Measurements from ENCODE around the gene ATXN7L1. TPM values are rescaled to one million over a fixed set of nuclear protein-coding genes. Genes with fewer than 3 reads are reported as not detected.

The ATXN7L1 gene
- total RNA-seq, 1 experiment from 2014 or later: 24.3 TPM

GRCh38 chr7:105838627-105839231, 37.7 kb downstream of the ATXN7L1 start:
- no peak overlapping the region for H3K4ac ChIP-seq (ENCODE audit: low read depth, low read length)
- H3K4me1 ChIP-seq (ENCODE audit: insufficient read depth, low read length): peaks cover 28% of the 10 kb centered on the region
- H3K14ac ChIP-seq (ENCODE audit: insufficient read depth, low read length): no peak overlapping the region
- Mint-ChIP-seq H3K36me3 (ENCODE audit: insufficient read depth in 1 of 3, low read depth in 3 of 3) (peaks cover 0 to 3% (median 2%) of the 10 kb centered on the region in 3 experiments; a peak in 2 of 7 replicates), H3K27me3 (ENCODE audit: low read depth) (peaks cover 43% of the 10 kb centered on the region), H3K4me1 (peaks cover 48 to 63% of the 10 kb centered on the region in 2 experiments), H3K4me3 (peak overlapping the region; percentile 44 to 72), H3K9me3 (no peaks in the 10 kb centered on the region), H3K27ac (peak overlapping the region in 2 of 3 experiments; percentile 62 to 74; a peak in 4 of 7 replicates)
- H3K79me1 ChIP-seq (ENCODE audit: insufficient read depth, low read depth, low read length, poor library complexity, severe bottlenecking): no peaks in the 10 kb centered on the region
- DNase-seq: no peak
- no peak overlapping the region for H2BK15ac ChIP-seq (ENCODE audit: low read depth, low read length)
- H3K23ac ChIP-seq (ENCODE audit: insufficient read length, low read depth, low read length): no peak overlapping the region
- no peak overlapping the region for H2BK5ac ChIP-seq (ENCODE audit: insufficient read length, low read length)
- H4K20me1 ChIP-seq (ENCODE audit: control insufficient read depth, insufficient read depth, insufficient read length): no peaks in the 10 kb centered on the region
- peak overlapping the region; percentile 65 for H3K4me2 ChIP-seq (ENCODE audit: insufficient read depth, insufficient read length, low read length)
- WGBS (ENCODE audit: extremely low coverage, insufficient read length, low lambda C conversion rate): no CpG with 5 or more reads among the region's 10 CpGs
- H3T11ph ChIP-seq (ENCODE audit: low read length): no peak overlapping the region
- no peak overlapping the region for H3K27ac ChIP-seq (ENCODE audit: insufficient read length, low read depth, low read length)
- H4K8ac ChIP-seq (replicated peaks; ENCODE audit: insufficient read length, low read depth, low read length): no peak overlapping the region
- no peaks in the 10 kb centered on the region for H3K9me3 ChIP-seq (ENCODE audit: control insufficient read depth, low read depth, low read length)
- H4K91ac ChIP-seq (ENCODE audit: insufficient read length, low read depth, low read length): no peak overlapping the region
- no peak overlapping the region for H2BK20ac ChIP-seq (ENCODE audit: low read depth, low read length, poor library complexity, severe bottlenecking)
- H3K79me2 ChIP-seq (ENCODE audit: insufficient read depth, low read length): peaks cover 5% of the 10 kb centered on the region
- H3K56ac ChIP-seq (ENCODE audit: insufficient read length, low read depth, low read length): no peak overlapping the region
- no peak overlapping the region for H3K18ac ChIP-seq (ENCODE audit: insufficient read length, low read depth, low read length)
- no peak overlapping the region for H2AK5ac ChIP-seq (ENCODE audit: insufficient read length, low read length)
- no peak overlapping the region for H2AFZ ChIP-seq (ENCODE audit: low read length)
- no peak overlapping the region for H2BK12ac ChIP-seq (ENCODE audit: insufficient read length, low read depth, low read length)
- H2BK120ac ChIP-seq (ENCODE audit: low read depth, low read length, poor library complexity, severe bottlenecking): no peak overlapping the region
- no peak for TF ChIP-seq CTCF (conservative IDR thresholded peaks at IDR 0.05)
- H3K27me3 ChIP-seq (ENCODE audit: insufficient read depth, low read length): no peaks in the 10 kb centered on the region; the same call in 1 of the 2 replicates
- no peak overlapping the region for H4K5ac ChIP-seq (ENCODE audit: insufficient read length, low read depth, low read length)
- H3K23me2 ChIP-seq (ENCODE audit: insufficient read length, low read depth, low read length, poor library complexity, severe bottlenecking): peaks cover 4% of the 10 kb centered on the region
- no peak overlapping the region for H3K9ac ChIP-seq (ENCODE audit: extremely low read depth, insufficient read length, low read length)
